WERI-Rb-1 (cell line): Measurements from ENCODE around the gene TEX54.

Experiments used
- DNase-seq: peaks from one replicate; pipeline ENCODE4 v3.0.0-alpha.2; 2020
- H3K27ac ChIP-seq: fragments of 250-450 bp; sonication (Bioruptor Pico); 2 replicates; pipeline ENCODE4 v1.5.1; 2020; ENCODE audit warnings: mild to moderate bottlenecking, moderate library complexity
- H3K27me3 ChIP-seq: fragments of 250-450 bp; sonication (Bioruptor Pico); 2 replicates; pipeline ENCODE4 v1.5.1; 2021; ENCODE audit warnings: mild to moderate bottlenecking, low read depth, moderate library complexity; ENCODE audit not compliant: insufficient read depth, severe bottlenecking
- H3K36me3 ChIP-seq: fragments of 250-450 bp; sonication (Bioruptor Pico); 2 replicates; pipeline ENCODE4 v1.5.1; 2020; ENCODE audit warnings: mild to moderate bottlenecking, moderate library complexity
- H3K4me3 ChIP-seq: 2 replicates; pipeline ENCODE4 v1.5.1; 2011; ENCODE audit warnings: low read depth, mild to moderate bottlenecking, control low read depth, low read length
- H3K9me3 ChIP-seq: fragments of 250-450 bp; sonication (Bioruptor Pico); 2 replicates; pipeline ENCODE4 v1.5.1; 2021; ENCODE audit warnings: mild to moderate bottlenecking, moderate library complexity; ENCODE audit not compliant: severe bottlenecking
- CTCF ChIP-seq: IDR thresholded peaks from 2 replicates; pipeline ENCODE4 v1.5.1; 2011; ENCODE audit warnings: low read depth, mild to moderate bottlenecking, control low read depth, inconsistent platforms, low read length

TEX54 gene

GRCh38 chr11:62805961-62806441, 26.6 kb downstream of the TEX54 start:
- peak; percentile 27 for DNase-seq
- peaks cover 34% of the 10 kb centered on the region for H3K36me3 ChIP-seq
- peak overlapping the region; percentile 75 for H3K4me3 ChIP-seq
- H3K27ac ChIP-seq = peak overlapping the region; percentile 82
- TF ChIP-seq CTCF = no peak
- H3K27me3 ChIP-seq = no peaks in the 10 kb centered on the region
- no peaks in the 10 kb centered on the region for H3K9me3 ChIP-seq

GRCh38 chr11:62805076-62805892, 27.4 kb downstream of the TEX54 start, which contains the start of gene NXF1:
TSS of gene NXF1 (minus strand) at chr11:62805440. CDS start at chr11:62805356, 84 bp downstream.
- peak within 1 kb of the TSS; percentile 82 for H3K27ac ChIP-seq
- peak within 1 kb of the TSS; percentile 75 for H3K4me3 ChIP-seq
- no peak for TF ChIP-seq CTCF
- DNase-seq = peak; percentile 95
- H3K27me3 ChIP-seq = no peaks in the 10 kb centered on the region
- no peaks in the 10 kb centered on the region for H3K9me3 ChIP-seq
- H3K36me3 ChIP-seq = peaks cover 39% of the 10 kb centered on the region

- Histone ChIP-seq H3K9me3 (no peaks in the 10 kb centered on the region), H3K4me3 (peak overlapping the region; percentile 75), H3K27me3 (no peaks in the 10 kb centered on the region), H3K36me3 (peaks cover 47% of the 10 kb centered on the region), H3K27ac (peak overlapping the region; percentile 54)
- no peak for TF ChIP-seq CTCF
- no peak for DNase-seq
These were observed 28.1 kb downstream of the TEX54 start for GRCh38 chr11:62804310-62805075.

- Histone ChIP-seq H3K27me3 (no peaks in the 10 kb centered on the region), H3K27ac (no peak overlapping the region), H3K4me3 (no peak overlapping the region), H3K36me3 (peaks cover 75% of the 10 kb centered on the region), H3K9me3 (no peaks in the 10 kb centered on the region)
- TF ChIP-seq CTCF = no peak
- DNase-seq = no peak
These were observed 31.6 kb downstream of the TEX54 start for GRCh38 chr11:62801071-62801470.

- DNase-seq = no peak
- Histone ChIP-seq H3K27me3 (no peaks in the 10 kb centered on the region), H3K4me3 (no peak overlapping the region), H3K36me3 (peaks cover 91% of the 10 kb centered on the region), H3K9me3 (no peaks in the 10 kb centered on the region), H3K27ac (no peak overlapping the region)
- no peak for TF ChIP-seq CTCF
These were observed 33.2 kb downstream of the TEX54 start for GRCh38 chr11:62799486-62799885.
